K562 (cell line): ENCODE results near the gene RNF112. TPM values are rescaled to one million over a fixed set of nuclear protein-coding genes. Genes with fewer than 3 reads are reported as not detected.

Source experiments
- RREB1 ChIP-seq: fragments of 250-450 bp; sonication (Bioruptor Pico); IDR thresholded peaks from 2 replicates; pipeline ENCODE4 v1.4.0; 2020
- ZBTB33 ChIP-seq: sonication (generic); formaldehyde crosslinking; IDR thresholded peaks from 2 replicates; pipeline ENCODE4 v1.8.1; 2023; ENCODE audit warnings: mild to moderate bottlenecking, missing genetic modification reagents
- polyA plus RNA-seq, 8 experiments: library from polyadenylated mRNA; depleted of rRNA in 4 of 8; stranded (reverse) in 5 of 8; unstranded in 3 of 8; fragments of >200 nt; fragmentation: Nextera tagmentation in 2 of 8; fragmentation: Illumina TruSeq in 1 of 8; extraction: Ambion mirVana in 2 of 8; extraction: Trizol in 1 of 8; gene quantifications; 2 replicates each; pipeline versions ENCODE4 v1.2.1 to v1.2.3, GENCODE V29; 2011 to 2014; ENCODE audit warnings: inconsistent platforms in 1 of 8, missing spikeins in 1 of 8
- total RNA-seq, 7 experiments: library from RNA; depleted of rRNA in 6 of 7; stranded (reverse); fragments of >200 nt in 6 of 7; fragmentation: Illumina TruSeq in 2 of 7; extraction: Trizol in 2 of 7; gene quantifications; 2 replicates each; pipeline versions ENCODE4 v1.2.1 to v1.2.3, GENCODE V29; 2011 to 2021; ENCODE audit warnings: low replicate concordance in 1 of 7

The RNF112 gene
- total and polyA plus RNA-seq, 9 of the 15 experiments (the other 6 are each of a cell fraction or from before 2014, with no cell fraction given) = 0.05 TPM; not detected in 8

GRCh38 chr17:19417611-19418010 lies 6.6 kb downstream of the RNF112 start (continued):
- TF ChIP-seq RREB1 (CRISPR knock-in tag) (no peak), ZBTB33 (CRISPR knock-in tag) (no peak)
